HepG2 (cell line): Measurements from ENCODE around the gene ADPRS. TPM values are rescaled to one million over a fixed set of nuclear protein-coding genes. Genes with fewer than 3 reads are reported as not detected.

Experiments used
- DPF2 ChIP-seq: sonication (generic); formaldehyde crosslinking; IDR thresholded peaks from 2 replicates; pipeline ENCODE4 v1.4.0; 2020; ENCODE audit warnings: mild to moderate bottlenecking, low read depth, missing genetic modification reagents, borderline replicate concordance
- GATAD2A ChIP-seq: IDR thresholded peaks from 2 replicates; pipeline ENCODE4 v1.6.1; 2016
- JDP2 ChIP-seq: sonication (generic); formaldehyde crosslinking; IDR thresholded peaks from 2 replicates; pipeline ENCODE4 v1.8.1; 2022; ENCODE audit warnings: missing genetic modification reagents, borderline replicate concordance
- KLF11 ChIP-seq: IDR thresholded peaks from 2 replicates; pipeline ENCODE4 v1.6.1; 2016; ENCODE audit warnings: missing compliant biosample characterization
- MED1 ChIP-seq: sonication (generic); formaldehyde crosslinking; IDR thresholded peaks from 2 replicates; pipeline ENCODE4 v1.4.0; 2020; ENCODE audit warnings: missing genetic modification reagents
- REXO4 ChIP-seq: sonication (generic); formaldehyde crosslinking; IDR thresholded peaks from 2 replicates; pipeline ENCODE4 v1.8.0; 2022; ENCODE audit warnings: missing genetic modification reagents, mild to moderate bottlenecking, borderline replicate concordance
- UBTF ChIP-seq: sonication (generic); formaldehyde crosslinking; IDR thresholded peaks from 2 replicates; pipeline ENCODE4 v1.4.0; 2020; ENCODE audit warnings: mild to moderate bottlenecking, missing genetic modification reagents
- ZBTB21 ChIP-seq: sonication (generic); formaldehyde crosslinking; IDR thresholded peaks from 2 replicates; pipeline ENCODE4 v1.4.0; 2020; ENCODE audit warnings: missing genetic modification reagents
- ZNF20 ChIP-seq: sonication (generic); formaldehyde crosslinking; IDR thresholded peaks from 2 replicates; pipeline ENCODE4 v1.4.0; 2020; ENCODE audit warnings: mild to moderate bottlenecking, moderate library complexity, missing genetic modification reagents
- ZNF343 ChIP-seq: sonication (generic); formaldehyde crosslinking; IDR thresholded peaks from 2 replicates; pipeline ENCODE4 v1.4.0; 2020; ENCODE audit warnings: mild to moderate bottlenecking, missing genetic modification reagents
- ZNF354B ChIP-seq: sonication (generic); formaldehyde crosslinking; IDR thresholded peaks from 2 replicates; pipeline ENCODE4 v1.8.0; 2022; ENCODE audit warnings: mild to moderate bottlenecking, missing genetic modification reagents
- polyA plus RNA-seq, 8 experiments: library from polyadenylated mRNA; depleted of rRNA in 3 of 8; stranded (reverse) in 7 of 8; unstranded in 1 of 8; fragments of >200 nt; fragmentation: Illumina TruSeq in 4 of 8; extraction: Trizol in 4 of 8; gene quantifications; 2 replicates each; pipeline versions ENCODE4 v1.2.1 to v1.2.3, GENCODE V29; 2011 to 2016; ENCODE audit warnings: low read depth in 4 of 8, missing spikeins in 1 of 8, mixed read lengths in 1 of 8; ENCODE audit not compliant: insufficient read depth in 1 of 8
- total RNA-seq, 5 experiments: library from RNA; depleted of rRNA; stranded (reverse); fragments of >200 nt; fragmentation: Illumina TruSeq; extraction: Trizol; gene quantifications; 2 replicates each; pipeline ENCODE4 v1.2.3, GENCODE V29; 2016; ENCODE audit warnings: low read depth in 1 of 5
- TF ChIP-seq, protein P1 (sequence below): sonication (generic); formaldehyde crosslinking; IDR thresholded peaks from 2 replicates; pipeline ENCODE4 v1.5.0; 2020; ENCODE audit warnings: mild to moderate bottlenecking, missing genetic modification reagents

The ADPRS gene
- total and polyA plus RNA-seq, 2 of the 13 experiments (the other 11 are each of a cell fraction or from before 2014, with no cell fraction given) = 30.6 to 36.4 TPM

DNA sequence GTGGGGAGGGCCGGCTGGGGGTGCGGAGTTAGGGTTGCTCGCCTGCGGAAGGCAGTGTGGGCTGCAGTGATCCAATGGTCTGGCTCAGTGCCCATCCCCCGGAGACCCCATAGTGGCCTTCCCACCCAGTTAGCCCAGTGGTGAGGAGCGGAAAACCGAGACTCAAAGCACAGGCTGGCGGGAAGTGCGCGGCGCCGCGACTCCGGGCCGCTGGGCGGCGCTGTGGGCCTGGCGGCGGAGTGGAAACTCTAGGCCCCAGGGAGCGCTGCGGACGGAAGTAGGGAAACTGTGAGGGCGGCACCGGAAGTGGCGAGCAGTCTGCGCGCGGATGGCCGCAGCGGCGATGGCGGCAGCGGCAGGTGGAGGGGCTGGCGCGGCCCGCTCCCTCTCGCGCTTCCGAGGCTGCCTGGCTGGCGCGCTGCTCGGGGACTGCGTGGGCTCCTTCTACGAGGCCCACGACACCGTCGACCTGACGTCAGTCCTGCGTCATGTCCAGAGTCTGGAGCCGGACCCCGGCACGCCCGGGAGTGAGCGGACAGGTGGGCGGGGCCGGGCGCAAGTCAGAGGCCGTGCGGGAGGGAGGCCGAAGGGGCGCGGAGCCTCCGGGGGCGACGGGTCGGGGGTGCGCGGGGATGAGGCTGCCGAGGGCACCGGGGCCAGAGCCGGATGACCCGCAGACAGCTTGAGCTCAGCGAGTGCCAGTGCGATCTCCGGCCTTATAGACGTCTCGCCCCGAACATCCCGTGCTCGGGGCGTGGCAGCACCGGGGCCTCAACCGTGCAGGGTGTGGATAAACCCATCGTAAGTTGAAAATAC lies at the start of gene ADPRS (continued):
- peak; percentile 86 for TF ChIP-seq UBTF
- no peak; the same call in 1 of the 2 replicates for TF ChIP-seq ZNF343 (CRISPR knock-in tag)
- no peak; the same call in 1 of the 2 replicates for TF ChIP-seq KLF11 (CRISPR knock-in tag)
- TF ChIP-seq JDP2 (CRISPR knock-in tag) = no peak; the same call in 1 of the 2 replicates
- TF ChIP-seq REXO4 (CRISPR knock-in tag) = no peak
- 0 out of 2 replicates have a peak, but pooled peaks have one; percentile 82 for TF ChIP-seq ZNF354B (CRISPR knock-in tag)
- peak; percentile 76 for TF ChIP-seq GATAD2A (CRISPR knock-in tag)
- no peak for TF ChIP-seq ZNF20
- TF ChIP-seq, protein P1, sequence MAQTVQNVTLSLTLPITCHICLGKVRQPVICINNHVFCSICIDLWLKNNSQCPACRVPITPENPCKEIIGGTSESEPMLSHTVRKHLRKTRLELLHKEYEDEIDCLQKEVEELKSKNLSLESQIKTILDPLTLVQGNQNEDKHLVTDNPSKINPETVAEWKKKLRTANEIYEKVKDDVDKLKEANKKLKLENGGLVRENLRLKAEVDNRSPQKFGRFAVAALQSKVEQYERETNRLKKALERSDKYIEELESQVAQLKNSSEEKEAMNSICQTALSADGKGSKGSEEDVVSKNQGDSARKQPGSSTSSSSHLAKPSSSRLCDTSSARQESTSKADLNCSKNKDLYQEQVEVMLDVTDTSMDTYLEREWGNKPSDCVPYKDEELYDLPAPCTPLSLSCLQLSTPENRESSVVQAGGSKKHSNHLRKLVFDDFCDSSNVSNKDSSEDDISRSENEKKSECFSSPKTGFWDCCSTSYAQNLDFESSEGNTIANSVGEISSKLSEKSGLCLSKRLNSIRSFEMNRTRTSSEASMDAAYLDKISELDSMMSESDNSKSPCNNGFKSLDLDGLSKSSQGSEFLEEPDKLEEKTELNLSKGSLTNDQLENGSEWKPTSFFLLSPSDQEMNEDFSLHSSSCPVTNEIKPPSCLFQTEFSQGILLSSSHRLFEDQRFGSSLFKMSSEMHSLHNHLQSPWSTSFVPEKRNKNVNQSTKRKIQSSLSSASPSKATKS (CRISPR knock-in tag) = no peak
- TF ChIP-seq MED1 (CRISPR knock-in tag) = peak; percentile 86
- TF ChIP-seq ZBTB21 (CRISPR knock-in tag) = peak; percentile 72
- no peak for TF ChIP-seq DPF2
- TF ChIP-seq, all 625 proteins: peak for 372
